Measurements from ENCODE around the gene SMARCD1.

SMARCD1 gene

GRCh38 chr12:50104417-50105366, 19.6 kb downstream of the SMARCD1 start:
- no peak for DNase-seq (ENCODE audit: low read depth)

- DNase-seq (ENCODE audit: low read depth) = no peak
Measured at GRCh38 chr12:50105913-50106450, 20.8 kb downstream of the SMARCD1 start.

GRCh38 chr12:50106907-50107306, 21.8 kb downstream of the SMARCD1 start:
- no peak for DNase-seq (ENCODE audit: low read depth)

GRCh38 chr12:50107416-50108268, 22.5 kb downstream of the SMARCD1 start:
- DNase-seq (ENCODE audit: low read depth) = no peak

- no peak for DNase-seq (ENCODE audit: low read depth)
Measured at GRCh38 chr12:50109319-50109718, 24.2 kb downstream of the SMARCD1 start.

- no peak for DNase-seq (ENCODE audit: low read depth)
Measured at GRCh38 chr12:50110127-50110761, 25.1 kb downstream of the SMARCD1 start.

- DNase-seq (ENCODE audit: low read depth) = no peak
Measured at GRCh38 chr12:50110762-50111351, 25.7 kb downstream of the SMARCD1 start.

GRCh38 chr12:50111395-50111692, 26.2 kb downstream of the SMARCD1 start:
- DNase-seq (ENCODE audit: low read depth) = no peak

GRCh38 chr12:50111693-50112455, 26.7 kb downstream of the SMARCD1 start, which contains the start of gene COX14:
TSS of gene COX14 (plus strand) at chr12:50112236. CDS start at chr12:50120044, 7,808 bp downstream.
- DNase-seq (ENCODE audit: low read depth) = peak; percentile 97

- no peak for DNase-seq (ENCODE audit: low read depth)
Measured at GRCh38 chr12:50112456-50113218, 27.5 kb downstream of the SMARCD1 start.

- DNase-seq (ENCODE audit: low read depth) = no peak
Measured at GRCh38 chr12:50117057-50117622, 32.0 kb downstream of the SMARCD1 start.

- no peak for DNase-seq (ENCODE audit: low read depth)
Measured at GRCh38 chr12:50119387-50119786, 34.2 kb downstream of the SMARCD1 start.

- DNase-seq (ENCODE audit: low read depth) = no peak
Measured at GRCh38 chr12:50120521-50120920, 35.4 kb downstream of the SMARCD1 start.

GRCh38 chr12:50120953-50121352, 35.8 kb downstream of the SMARCD1 start:
- no peak for DNase-seq (ENCODE audit: low read depth)

GRCh38 chr12:50121641-50122040, 36.5 kb downstream of the SMARCD1 start:
- DNase-seq (ENCODE audit: low read depth) = no peak

GRCh38 chr12:50123203-50123602, 38.1 kb downstream of the SMARCD1 start:
- DNase-seq (ENCODE audit: low read depth) = no peak

- no peak for DNase-seq (ENCODE audit: low read depth)
Measured at GRCh38 chr12:50127546-50127945, 42.4 kb downstream of the SMARCD1 start.

- DNase-seq (ENCODE audit: low read depth) = no peak
Measured at GRCh38 chr12:50129290-50129689, 44.1 kb downstream of the SMARCD1 start.

- DNase-seq (ENCODE audit: low read depth) = no peak
Measured at GRCh38 chr12:50132505-50133135, 47.5 kb downstream of the SMARCD1 start.

Measured in non-pigmented ciliary epithelial cell (primary cell).